ENCODE measurements around the gene B3GALT2. TPM values are rescaled to one million over a fixed set of nuclear protein-coding genes. Genes with fewer than 3 reads are reported as not detected.

B3GALT2 gene
- total and polyA plus RNA-seq, 2 donors (not counting 3 experiments of a cell fraction or from before 2014, with no cell fraction given), result not detected

- intact Hi-C loops (cut with micrococcal nuclease), result no loop called here
- no peak overlapping the region for H2AFZ ChIP-seq (ENCODE audit: low read depth, low read length)
- peaks cover 11% of the 10 kb centered on the region for H3K4me1 ChIP-seq (ENCODE audit: control insufficient read depth, extremely low read depth, insufficient read depth, low read length)
- no peaks in the 10 kb centered on the region for H3K9me3 ChIP-seq (replicated peaks; ENCODE audit: control insufficient read depth, insufficient read depth, low read length)
- H3K36me3 ChIP-seq (ENCODE audit: control insufficient read depth in 2 of 2, extremely low read depth in 1 of 2, insufficient read depth in 2 of 2, low read length in 2 of 2), result peaks cover 0 to 5% of the 10 kb centered on the region in 2 experiments
- no peak overlapping the region for H3K9ac ChIP-seq (replicated peaks; ENCODE audit: extremely low read depth, insufficient read depth, low read length)
- H3K9me1 ChIP-seq (replicated peaks; ENCODE audit: control insufficient read depth, extremely low read depth, insufficient read depth, low read length), result no peaks in the 10 kb centered on the region
- H3K79me2 ChIP-seq (ENCODE audit: control insufficient read depth, insufficient read depth, low read length), result no peaks in the 10 kb centered on the region
- no peak overlapping the region for H3K4me3 ChIP-seq (replicated peaks in 1 of 3; ENCODE audit: insufficient read depth in 1 of 3, low read depth in 1 of 3, low read length in 3 of 3)
- H3K27me3 ChIP-seq (ENCODE audit: control insufficient read depth in 2 of 2, insufficient read depth in 2 of 2, low read length in 2 of 2), result no peaks in the 10 kb centered on the region
- dilution Hi-C loops (cut with MboI; ENCODE audit: extremely low pct_ligation_motif_present, low sequenced_read_pairs), result no loop called here
- CTCF ChIA-PET, result no interaction called here
- TF ChIP-seq POLR2AphosphoS5 (IDR thresholded peaks at IDR 0.05; ENCODE audit: insufficient read depth, low read depth, low read length) (no peak), GATA2 (IDR thresholded peaks at IDR 0.05; ENCODE audit: insufficient read depth, insufficient read length, low read depth, low read length) (no peak), POLR2A (IDR thresholded peaks at IDR 0.05; ENCODE audit: low read depth, low read length) (no peak), CTCF (IDR thresholded peaks at IDR 0.05; ENCODE audit: extremely low read depth in 1 of 2, insufficient read depth in 1 of 2, low read depth in 1 of 2, low read length in 2 of 2) (no peak), EZH2 (IDR thresholded peaks at IDR 0.05; ENCODE audit: borderline replicate concordance, low read depth, low read length, severe bottlenecking) (no peak), FOS (IDR thresholded peaks at IDR 0.05; ENCODE audit: borderline replicate concordance, insufficient read depth, low read length) (no peak), JUN (IDR thresholded peaks at IDR 0.05; ENCODE audit: borderline replicate concordance, insufficient read depth, insufficient read length, low read depth) (no peak), MYC (IDR thresholded peaks at IDR 0.05; ENCODE audit: low read depth, low read length) (no peak)
- TF ChIP-seq, protein P1, sequence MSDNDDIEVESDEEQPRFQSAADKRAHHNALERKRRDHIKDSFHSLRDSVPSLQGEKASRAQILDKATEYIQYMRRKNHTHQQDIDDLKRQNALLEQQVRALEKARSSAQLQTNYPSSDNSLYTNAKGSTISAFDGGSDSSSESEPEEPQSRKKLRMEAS (IDR thresholded peaks at IDR 0.05; ENCODE audit: insufficient read depth, insufficient read length), result no peak
- POLR2A ChIA-PET, result no interaction called here
- no peak overlapping the region for H3K4me2 ChIP-seq (ENCODE audit: insufficient read depth, low read length)
- FAIRE-seq (no peak), DNase-seq (ENCODE audit: low read depth, low spot score) (no peak)
- no peak overlapping the region for H3K27ac ChIP-seq (ENCODE audit: insufficient read depth, low read depth, low read length)
- no peaks in the 10 kb centered on the region for H4K20me1 ChIP-seq (replicated peaks; ENCODE audit: control insufficient read depth, extremely low read depth, insufficient read depth, low read length)
- no TSS peak for BruUV-seq (replicated peaks)
These were observed 24.6 kb upstream of the B3GALT2 start for GRCh38 chr1:193210996-193211395.

All from endothelial cell of umbilical vein (primary cell).